ENCODE measurements around the gene POC1A. TPM values are rescaled to one million over a fixed set of nuclear protein-coding genes. Genes with fewer than 3 reads are reported as not detected.

Gene POC1A
- total RNA-seq, 1 experiment from 2014 or later, result 16.1 TPM

GRCh38 chr3:52197499-52197841, 43.2 kb upstream of the POC1A start:
- no TSS peak for BruUV-seq (replicated peaks)
- Histone ChIP-seq H3K27me3 (replicated peaks; ENCODE audit: insufficient read depth, low read depth, low read length, poor library complexity) (no peaks in the 10 kb centered on the region), H3K4me1 (ENCODE audit: insufficient read depth, low read length, poor library complexity, severe bottlenecking) (no peaks in the 10 kb centered on the region), H3K4me3 (ENCODE audit: low read depth, low read length, poor library complexity, severe bottlenecking) (peak overlapping the region; percentile 75), H3K27ac (ENCODE audit: low read depth, low read length, poor library complexity, severe bottlenecking) (peak overlapping the region; percentile 75), H3K9me3 (ENCODE audit: low read depth, low read length, poor library complexity, severe bottlenecking) (no peaks in the 10 kb centered on the region), H3K36me3 (ENCODE audit: insufficient read depth, low read length, poor library complexity, severe bottlenecking) (peaks cover 8% of the 10 kb centered on the region)
- DNase-seq (ENCODE audit: low spot score), result no peak
- CTCF ChIA-PET, result no interaction called here
- TF ChIP-seq EZH2 (IDR thresholded peaks at IDR 0.05; ENCODE audit: borderline replicate concordance, low read depth, low read length, poor library complexity, severe bottlenecking), result no peak
- no peak for TF ChIP-seq CTCF (conservative IDR thresholded peaks at IDR 0.05; ENCODE audit: low read depth, low read length)
- POLR2A ChIA-PET (ENCODE audit: low non-redundant PET), result no interaction called here
- intact Hi-C loops (cut with micrococcal nuclease; ENCODE audit: unreplicated experiment), result no loop called here

GRCh38 chr3:52196977-52197376, 42.8 kb upstream of the POC1A start:
- intact Hi-C loops (cut with micrococcal nuclease; ENCODE audit: unreplicated experiment), result no loop called here

GRCh38 chr3:52195823-52196331, 41.7 kb upstream of the POC1A start:
- no peaks in the 10 kb centered on the region for H3K27me3 ChIP-seq (replicated peaks; ENCODE audit: insufficient read depth, low read depth, low read length, poor library complexity)
- no peaks in the 10 kb centered on the region for H3K9me3 ChIP-seq (ENCODE audit: low read depth, low read length, poor library complexity, severe bottlenecking)
- H3K27ac ChIP-seq (ENCODE audit: low read depth, low read length, poor library complexity, severe bottlenecking), result no peak overlapping the region
- H3K4me3 ChIP-seq (ENCODE audit: low read depth, low read length, poor library complexity, severe bottlenecking), result no peak overlapping the region
- DNase-seq (ENCODE audit: low spot score), result no peak
- TF ChIP-seq CTCF (conservative IDR thresholded peaks at IDR 0.05; ENCODE audit: low read depth, low read length) (no peak), EZH2 (IDR thresholded peaks at IDR 0.05; ENCODE audit: borderline replicate concordance, low read depth, low read length, poor library complexity, severe bottlenecking) (no peak)
- no peaks in the 10 kb centered on the region for H3K4me1 ChIP-seq (ENCODE audit: insufficient read depth, low read length, poor library complexity, severe bottlenecking)
- ChIA-PET CTCF (no interaction called here), POLR2A (ENCODE audit: low non-redundant PET) (no interaction called here)
- intact Hi-C loops (cut with micrococcal nuclease; ENCODE audit: unreplicated experiment), result no loop called here
- no TSS peak for BruUV-seq (replicated peaks)
- H3K36me3 ChIP-seq (ENCODE audit: insufficient read depth, low read length, poor library complexity, severe bottlenecking), result peaks cover 8% of the 10 kb centered on the region

More at GRCh38 chr3:52196977-52197376, 42.8 kb upstream of the POC1A start:
- POLR2A ChIA-PET (ENCODE audit: low non-redundant PET), result no interaction called here
- H3K27me3 ChIP-seq (replicated peaks; ENCODE audit: insufficient read depth, low read depth, low read length, poor library complexity), result no peaks in the 10 kb centered on the region
- H3K36me3 ChIP-seq (ENCODE audit: insufficient read depth, low read length, poor library complexity, severe bottlenecking), result peaks cover 8% of the 10 kb centered on the region
- CTCF ChIA-PET, result no interaction called here
- no peaks in the 10 kb centered on the region for H3K9me3 ChIP-seq (ENCODE audit: low read depth, low read length, poor library complexity, severe bottlenecking)
- BruUV-seq (replicated peaks), result no TSS peak
- no peaks in the 10 kb centered on the region for H3K4me1 ChIP-seq (ENCODE audit: insufficient read depth, low read length, poor library complexity, severe bottlenecking)
- no peak overlapping the region for H3K4me3 ChIP-seq (ENCODE audit: low read depth, low read length, poor library complexity, severe bottlenecking)
- peak overlapping the region; percentile 75 for H3K27ac ChIP-seq (ENCODE audit: low read depth, low read length, poor library complexity, severe bottlenecking)
- TF ChIP-seq EZH2 (IDR thresholded peaks at IDR 0.05; ENCODE audit: borderline replicate concordance, low read depth, low read length, poor library complexity, severe bottlenecking), result no peak
- no peak for TF ChIP-seq CTCF (conservative IDR thresholded peaks at IDR 0.05; ENCODE audit: low read depth, low read length)
- DNase-seq (ENCODE audit: low spot score), result no peak

Data from A673 (cell line).